ENCODE measurements around the gene STXBP6.

DNA sequence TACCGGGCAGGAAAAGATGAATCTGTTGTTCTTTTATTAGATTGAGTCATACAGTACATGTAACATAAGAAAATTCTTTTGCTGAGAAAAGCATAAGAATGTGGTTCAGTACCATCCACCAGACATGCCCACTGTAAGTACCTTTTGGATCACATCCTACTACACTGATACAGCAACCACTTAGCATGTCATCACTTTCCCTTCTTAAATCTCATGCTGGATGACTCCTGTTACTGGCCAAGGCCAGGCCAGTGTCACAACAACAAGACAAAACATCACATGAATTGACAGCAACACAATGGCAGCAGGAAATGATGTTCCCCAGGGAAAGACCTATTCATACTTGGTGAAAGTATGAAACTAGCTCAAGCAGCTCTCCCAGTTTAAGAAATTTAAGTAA lies 46.4 kb downstream of the STXBP6 start:
- TF ChIP-seq, protein P1, sequence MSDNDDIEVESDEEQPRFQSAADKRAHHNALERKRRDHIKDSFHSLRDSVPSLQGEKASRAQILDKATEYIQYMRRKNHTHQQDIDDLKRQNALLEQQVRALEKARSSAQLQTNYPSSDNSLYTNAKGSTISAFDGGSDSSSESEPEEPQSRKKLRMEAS (IDR thresholded peaks at IDR 0.05), result no peak
- TF ChIP-seq NFE2 (CRISPR knock-in tag; IDR thresholded peaks at IDR 0.05) (no peak), NR3C1 (CRISPR knock-in tag; IDR thresholded peaks at IDR 0.05) (no peak), ZNF24 (IDR thresholded peaks at IDR 0.05) (no peak), ZNF780A (CRISPR knock-in tag; IDR thresholded peaks at IDR 0.05) (no peak), USF2 (IDR thresholded peaks at IDR 0.05; ENCODE audit: low read depth, low read length) (no peak), USF2 (CRISPR knock-in tag; IDR thresholded peaks at IDR 0.05; ENCODE audit: borderline replicate concordance) (no peak), ZBTB2 (CRISPR knock-in tag; IDR thresholded peaks at IDR 0.05; ENCODE audit: low read depth) (no peak)

Measured in HepG2 (cell line).